OCI-LY7 (cell line): ENCODE measurements around the gene WDR31. TPM values are rescaled to one million over a fixed set of nuclear protein-coding genes. Genes with fewer than 3 reads are reported as not detected.

Source experiments
- BruUV-seq: library from RNA; stranded (reverse); fragments of 400-500 nt; replicated peaks from 2 replicates; lab custom pipeline; 2021; lab: Mats Ljungman, UMichigan
- CTCF ChIA-PET: fragments of 300-600 bp; sonication (Branson Sonifier 250); formaldehyde crosslinking; loops from one replicate; lab custom pipeline; 2022; ENCODE audit warnings: antibody characterized with exemption; ENCODE audit not compliant: unreplicated experiment; lab: Charles Lee
- POLR2A ChIA-PET: fragments of 300-600 bp; sonication (Branson Sonifier 250); formaldehyde crosslinking; loops from one replicate; lab custom pipeline; 2022; ENCODE audit warnings: antibody characterized with exemption; lab: Charles Lee
- DNase-seq: peaks from one replicate; pipeline ENCODE4 v3.0.0-alpha.2; 2015; ENCODE audit warnings: low spot score
- H2AFZ ChIP-seq: fragments of 200-600 bp; sonication (generic), shearing (Covaris generic); 2 replicates; pipeline ENCODE4 v1.6.1; 2014; ENCODE audit warnings: mild to moderate bottlenecking, antibody characterized with exemption, low read length, moderate library complexity
- H3K27ac ChIP-seq: fragments of 200-600 bp; sonication (generic); 2 replicates; pipeline ENCODE4 v1.5.1; 2014; ENCODE audit warnings: mixed run types, low read depth, mild to moderate bottlenecking, moderate library complexity, low read length, inconsistent platforms; ENCODE audit not compliant: poor library complexity, severe bottlenecking
- H3K36me3 ChIP-seq: fragments of 200-600 bp; sonication (generic); 2 replicates; pipeline ENCODE4 v1.6.1; 2014; ENCODE audit warnings: mild to moderate bottlenecking, antibody characterized with exemption, low read length, moderate library complexity, mixed read lengths; ENCODE audit not compliant: insufficient read depth
- H3K4me1 ChIP-seq: fragments of 200-600 bp; sonication (generic); 2 replicates; pipeline ENCODE4 v1.5.1; 2014; ENCODE audit warnings: mild to moderate bottlenecking, low read length; ENCODE audit not compliant: insufficient read depth, poor library complexity, severe bottlenecking
- H3K4me2 ChIP-seq: fragments of 200-600 bp; sonication (generic); 2 replicates; pipeline ENCODE4 v1.6.1; 2014; ENCODE audit warnings: mild to moderate bottlenecking, low read length
- H3K4me3 ChIP-seq: fragments of 200-600 bp; sonication (generic); 2 replicates; pipeline ENCODE4 v1.5.1; 2014; ENCODE audit warnings: mild to moderate bottlenecking, low read depth, low read length; ENCODE audit not compliant: poor library complexity, severe bottlenecking
- H3K79me2 ChIP-seq: fragments of 200-600 bp; sonication (generic); 2 replicates; pipeline ENCODE4 v1.6.1; 2016; ENCODE audit warnings: low read depth, mild to moderate bottlenecking, low read length, moderate library complexity, mixed read lengths; ENCODE audit not compliant: insufficient read depth
- H3K9me2 ChIP-seq: fragments of 200-600 bp; sonication (generic); 2 replicates; pipeline ENCODE4 v1.6.1; 2016; ENCODE audit warnings: mild to moderate bottlenecking, low read length, mixed read lengths; ENCODE audit not compliant: insufficient read depth
- H3K9me3 ChIP-seq: fragments of 200-600 bp; sonication (generic); 2 replicates; pipeline ENCODE4 v1.6.1; 2014; ENCODE audit warnings: mild to moderate bottlenecking, mixed run types, low read length, mixed read lengths
- H4K20me1 ChIP-seq: fragments of 200-600 bp; sonication (generic); 2 replicates; pipeline ENCODE4 v1.6.1; 2014; ENCODE audit warnings: mild to moderate bottlenecking, antibody characterized with exemption, low read length, moderate library complexity, mixed read lengths; ENCODE audit not compliant: insufficient read depth
- EZH2phosphoT487 ChIP-seq: fragments of 200-600 bp; sonication (generic); IDR thresholded peaks from 2 replicates; pipeline ENCODE4 v1.6.1; 2018; ENCODE audit warnings: low read depth, borderline replicate concordance, mild to moderate bottlenecking, mixed run types, antibody characterized with exemption, low read length, moderate library complexity, mixed read lengths
- intact Hi-C: fragments of 100-400 bp; cut with micrococcal nuclease; formaldehyde crosslinking; loops from one replicate; pipeline ENCODE4 v1.10.0; 2022; ENCODE audit not compliant: unreplicated experiment
- total RNA-seq, 2 experiments: library from RNA; depleted of rRNA in 1 of 2; stranded (reverse); fragments of >200 nt in 1 of 2; shearing (Covaris generic) in 1 of 2; gene quantifications; 2 replicates each; pipeline ENCODE4 v1.2.3, GENCODE V29; 2014 to 2022
- TF ChIP-seq, protein P1 (sequence below): fragments of 200-600 bp; sonication (generic); conservative IDR thresholded peaks from 2 replicates; pipeline ENCODE4 v1.5.1; 2014; ENCODE audit warnings: mild to moderate bottlenecking, antibody characterized with exemption, low read length, moderate library complexity, mixed read lengths

The WDR31 gene
- total RNA-seq, 2 experiments from 2014 or later = 0.19 to 1.4 TPM

DNA sequence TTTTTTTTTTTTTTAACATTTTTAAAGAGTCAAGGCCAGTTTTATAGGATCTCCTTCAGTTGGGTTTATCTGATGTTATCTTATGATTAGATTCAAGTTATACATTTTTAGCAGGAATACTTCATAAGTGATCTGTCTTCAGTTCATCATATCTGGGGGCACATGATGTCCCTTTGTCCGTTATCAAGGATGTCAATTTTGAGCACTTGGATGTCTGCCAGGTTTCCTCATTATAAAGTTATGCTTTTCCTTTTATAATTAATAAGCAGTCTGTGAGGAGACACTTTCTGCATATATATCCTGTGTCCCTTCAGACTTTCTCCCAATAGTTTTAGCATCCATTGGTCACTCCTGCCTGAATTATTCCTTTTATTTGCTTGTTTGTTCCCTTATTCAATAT is 24.9 kb upstream of the WDR31 start:
- H2AFZ ChIP-seq = no peak overlapping the region
- H3K9me2 ChIP-seq = no peaks in the 10 kb centered on the region
- H3K4me2 ChIP-seq = no peak overlapping the region
- H3K79me2 ChIP-seq = no peaks in the 10 kb centered on the region
- H3K4me1 ChIP-seq = no peaks in the 10 kb centered on the region
- POLR2A ChIA-PET = interaction anchor here (0.6 to 1.1 kb wide), 7 partner anchors 8 to 1578 kb away, joined by 3 to 6 read pairs (median 4); no protein-coding TSS in a partner anchor
- H3K36me3 ChIP-seq = no peaks in the 10 kb centered on the region
- no peak overlapping the region for H3K27ac ChIP-seq
- H3K4me3 ChIP-seq = no peak overlapping the region
- CTCF ChIA-PET = interaction anchor here (0.6 to 1.0 kb wide), 2 partner anchors 15 to 16 kb away, joined by 3 to 4 read pairs; no protein-coding TSS in a partner anchor
- no peaks in the 10 kb centered on the region for H3K9me3 ChIP-seq
- no TSS peak for BruUV-seq
- no peaks in the 10 kb centered on the region; the same call in 1 of the 2 replicates for H4K20me1 ChIP-seq
- no peak for DNase-seq
- intact Hi-C loops = no loop called here
- no peak for TF ChIP-seq EZH2phosphoT487
- TF ChIP-seq, protein P1, sequence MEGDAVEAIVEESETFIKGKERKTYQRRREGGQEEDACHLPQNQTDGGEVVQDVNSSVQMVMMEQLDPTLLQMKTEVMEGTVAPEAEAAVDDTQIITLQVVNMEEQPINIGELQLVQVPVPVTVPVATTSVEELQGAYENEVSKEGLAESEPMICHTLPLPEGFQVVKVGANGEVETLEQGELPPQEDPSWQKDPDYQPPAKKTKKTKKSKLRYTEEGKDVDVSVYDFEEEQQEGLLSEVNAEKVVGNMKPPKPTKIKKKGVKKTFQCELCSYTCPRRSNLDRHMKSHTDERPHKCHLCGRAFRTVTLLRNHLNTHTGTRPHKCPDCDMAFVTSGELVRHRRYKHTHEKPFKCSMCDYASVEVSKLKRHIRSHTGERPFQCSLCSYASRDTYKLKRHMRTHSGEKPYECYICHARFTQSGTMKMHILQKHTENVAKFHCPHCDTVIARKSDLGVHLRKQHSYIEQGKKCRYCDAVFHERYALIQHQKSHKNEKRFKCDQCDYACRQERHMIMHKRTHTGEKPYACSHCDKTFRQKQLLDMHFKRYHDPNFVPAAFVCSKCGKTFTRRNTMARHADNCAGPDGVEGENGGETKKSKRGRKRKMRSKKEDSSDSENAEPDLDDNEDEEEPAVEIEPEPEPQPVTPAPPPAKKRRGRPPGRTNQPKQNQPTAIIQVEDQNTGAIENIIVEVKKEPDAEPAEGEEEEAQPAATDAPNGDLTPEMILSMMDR = no peak

DNA sequence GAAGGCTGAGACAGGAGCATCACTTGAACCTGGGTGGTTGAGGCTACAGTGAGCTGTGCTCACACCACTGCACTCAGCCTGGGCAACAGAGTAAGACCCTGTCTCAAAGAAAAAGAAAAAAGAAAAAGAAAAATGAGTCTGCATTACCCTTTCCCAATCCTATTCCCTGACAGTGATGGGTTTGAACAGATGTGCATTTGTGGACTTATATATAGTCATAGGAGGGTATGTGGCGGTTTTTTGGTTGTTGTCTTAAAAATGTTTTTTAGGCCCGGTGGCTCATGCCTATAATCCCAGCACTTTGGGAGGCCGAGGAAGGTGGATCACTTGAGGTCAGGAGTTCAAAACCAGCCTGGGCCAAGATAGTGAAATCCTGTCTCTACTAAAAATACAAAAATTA is 23.3 kb upstream of the WDR31 start:
- Histone ChIP-seq H3K9me2 (no peaks in the 10 kb centered on the region), H2AFZ (no peak overlapping the region), H3K9me3 (no peaks in the 10 kb centered on the region), H3K27ac (no peak overlapping the region), H3K79me2 (no peaks in the 10 kb centered on the region), H3K4me3 (no peak overlapping the region), H4K20me1 (no peaks in the 10 kb centered on the region; the same call in 1 of the 2 replicates), H3K4me2 (no peak overlapping the region), H3K36me3 (no peaks in the 10 kb centered on the region), H3K4me1 (no peaks in the 10 kb centered on the region)
- ChIA-PET POLR2A (interaction anchor here (0.6 to 1.2 kb wide), 3 partner anchors 15 to 89 kb away, joined by 3 to 5 read pairs (median 3); partner anchors contain the start of gene WDR31), CTCF (no interaction called here)
- DNase-seq = no peak
- no TSS peak for BruUV-seq
- intact Hi-C loops = no loop called here
- TF ChIP-seq, protein P1 = no peak
- TF ChIP-seq EZH2phosphoT487 = no peak

DNA sequence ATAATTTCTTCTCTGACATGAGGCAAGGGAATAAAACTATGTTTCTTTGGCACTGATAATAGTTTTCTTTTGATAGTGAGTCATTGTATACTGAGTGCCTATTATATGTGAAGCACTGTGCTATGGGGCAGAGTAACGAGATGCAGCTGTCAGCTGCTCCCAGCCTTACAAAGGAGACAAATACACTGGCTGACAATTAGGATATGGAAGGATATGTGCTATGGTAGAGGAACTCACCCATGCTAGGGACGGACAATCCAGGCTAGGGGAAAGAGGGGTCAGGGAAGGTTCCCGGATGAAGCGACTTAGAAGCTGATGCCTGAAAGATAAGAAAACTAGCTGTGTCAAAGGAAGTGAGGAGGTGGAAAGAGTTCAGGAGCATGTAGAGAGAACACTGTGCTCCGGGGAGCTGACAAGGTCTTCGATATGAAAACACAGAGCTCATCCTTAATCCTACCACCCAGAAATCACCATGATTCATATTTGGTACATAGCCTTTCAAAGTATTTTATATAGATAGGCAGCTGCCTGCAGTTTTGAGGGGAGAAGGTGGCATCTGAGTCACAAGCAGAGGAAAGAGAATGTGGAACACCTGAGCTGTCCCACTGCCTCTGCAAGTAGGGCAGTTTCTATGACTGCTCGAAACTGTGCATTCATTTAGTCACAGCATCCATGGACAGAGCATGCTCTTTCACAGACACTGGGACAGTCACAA is 21.4 kb upstream of the WDR31 start:
- Histone ChIP-seq H3K4me2 (no peak overlapping the region), H4K20me1 (no peaks in the 10 kb centered on the region; the same call in 1 of the 2 replicates), H3K27ac (no peak overlapping the region), H3K4me3 (no peak overlapping the region), H3K9me2 (no peaks in the 10 kb centered on the region), H3K79me2 (no peaks in the 10 kb centered on the region), H3K9me3 (no peaks in the 10 kb centered on the region), H3K36me3 (no peaks in the 10 kb centered on the region), H2AFZ (no peak overlapping the region), H3K4me1 (no peaks in the 10 kb centered on the region)
- TF ChIP-seq EZH2phosphoT487 = no peak
- TF ChIP-seq, protein P1 = no peak
- BruUV-seq = no TSS peak
- ChIA-PET CTCF (no interaction called here), POLR2A (interaction anchor here (1.4 kb wide), 1 partner anchor 14 kb away, joined by 3 read pairs; no protein-coding TSS in a partner anchor)
- intact Hi-C loops = no loop called here
- no peak for DNase-seq
